ENCODE results near the gene PIEZO1. TPM values are rescaled to one million over a fixed set of nuclear protein-coding genes. Genes with fewer than 3 reads are reported as not detected.

PIEZO1 gene
- total RNA-seq, 1 donor from 2014 or later: 247 TPM

- Histone ChIP-seq H3K9ac (ENCODE audit: low read length) (no peak overlapping the region), H3K9me3 (ENCODE audit: insufficient read depth, low read depth, low read length) (no peaks in the 10 kb centered on the region), H3K27ac (ENCODE audit: low read depth, low read length) (no peak overlapping the region), H3K4me3 (ENCODE audit: insufficient read depth, low read depth, low read length) (no peak overlapping the region), H3K4me1 (ENCODE audit: insufficient read depth, low read length) (peaks cover 11% of the 10 kb centered on the region), H3K79me2 (ENCODE audit: insufficient read depth, low read length) (peaks cover 8% of the 10 kb centered on the region), H3K4me2 (ENCODE audit: low read length) (no peak overlapping the region), H3K36me3 (ENCODE audit: insufficient read depth, low read length) (no peaks in the 10 kb centered on the region), H4K20me1 (ENCODE audit: insufficient read depth, low read length) (peaks cover 78% of the 10 kb centered on the region), H2AFZ (ENCODE audit: low read depth, low read length) (no peak overlapping the region), H3K27me3 (ENCODE audit: insufficient read depth, low read length) (no peaks in the 10 kb centered on the region)
- Mint-ChIP-seq H3K4me3 (ENCODE audit: unreplicated experiment) (no peak overlapping the region), H3K9me3 (ENCODE audit: unreplicated experiment) (no peaks in the 10 kb centered on the region), H3K36me3 (ENCODE audit: low read depth, unreplicated experiment) (peaks cover 3% of the 10 kb centered on the region), H3K27ac (ENCODE audit: unreplicated experiment) (no peak overlapping the region), H3K27me3 (ENCODE audit: low read depth, unreplicated experiment) (no peaks in the 10 kb centered on the region), H3K4me1 (ENCODE audit: low read depth, unreplicated experiment) (peaks cover 8% of the 10 kb centered on the region)
- FAIRE-seq (no peak), DNase-seq (ENCODE audit: low read depth) (no peak)
- no peak for TF ChIP-seq CTCF (IDR thresholded peaks at IDR 0.05; ENCODE audit: insufficient read depth, low read depth, low read length)
- no peak for TF ChIP-seq EZH2 (IDR thresholded peaks at IDR 0.05; ENCODE audit: insufficient read depth, low read length)
Measured at GRCh38 chr16:88735616-88736015, 49.4 kb downstream of the PIEZO1 start.

- H3K9me3 Mint-ChIP-seq (ENCODE audit: unreplicated experiment): no peaks in the 10 kb centered on the region
- Histone ChIP-seq H3K4me1 (ENCODE audit: insufficient read depth, low read length) (peaks cover 12% of the 10 kb centered on the region), H3K4me3 (ENCODE audit: insufficient read depth, low read depth, low read length) (no peak overlapping the region), H3K4me2 (ENCODE audit: low read length) (no peak overlapping the region), H3K9ac (ENCODE audit: low read length) (no peak overlapping the region), H3K36me3 (ENCODE audit: insufficient read depth, low read length) (no peaks in the 10 kb centered on the region), H3K27me3 (ENCODE audit: insufficient read depth, low read length) (no peaks in the 10 kb centered on the region), H2AFZ (ENCODE audit: low read depth, low read length) (no peak overlapping the region), H3K27ac (ENCODE audit: low read depth, low read length) (no peak overlapping the region), H4K20me1 (ENCODE audit: insufficient read depth, low read length) (peaks cover 77% of the 10 kb centered on the region), H3K79me2 (ENCODE audit: insufficient read depth, low read length) (peaks cover 8% of the 10 kb centered on the region), H3K9me3 (ENCODE audit: insufficient read depth, low read depth, low read length) (no peaks in the 10 kb centered on the region)
- H3K36me3 Mint-ChIP-seq (ENCODE audit: low read depth, unreplicated experiment): peaks cover 3% of the 10 kb centered on the region
- DNase-seq (ENCODE audit: low read depth) (no peak), FAIRE-seq (no peak)
- no peak overlapping the region for H3K4me3 Mint-ChIP-seq (ENCODE audit: unreplicated experiment)
- H3K4me1 Mint-ChIP-seq (ENCODE audit: low read depth, unreplicated experiment): peaks cover 8% of the 10 kb centered on the region
- no peaks in the 10 kb centered on the region for H3K27me3 Mint-ChIP-seq (ENCODE audit: low read depth, unreplicated experiment)
- TF ChIP-seq EZH2 (IDR thresholded peaks at IDR 0.05; ENCODE audit: insufficient read depth, low read length) (no peak), CTCF (IDR thresholded peaks at IDR 0.05; ENCODE audit: insufficient read depth, low read depth, low read length) (no peak)
- no peak overlapping the region for H3K27ac Mint-ChIP-seq (ENCODE audit: unreplicated experiment)
Measured at GRCh38 chr16:88735121-88735520, 49.9 kb downstream of the PIEZO1 start.

GRCh38 chr16:88734361-88734728, 50.7 kb downstream of the PIEZO1 start:
- Histone ChIP-seq H3K27me3 (ENCODE audit: insufficient read depth, low read length) (no peaks in the 10 kb centered on the region), H2AFZ (ENCODE audit: low read depth, low read length) (no peak overlapping the region), H3K4me3 (ENCODE audit: insufficient read depth, low read depth, low read length) (no peak overlapping the region), H3K79me2 (ENCODE audit: insufficient read depth, low read length) (peaks cover 11% of the 10 kb centered on the region), H4K20me1 (ENCODE audit: insufficient read depth, low read length) (peaks cover 78% of the 10 kb centered on the region), H3K4me1 (ENCODE audit: insufficient read depth, low read length) (peaks cover 12% of the 10 kb centered on the region), H3K4me2 (ENCODE audit: low read length) (no peak overlapping the region), H3K36me3 (ENCODE audit: insufficient read depth, low read length) (no peaks in the 10 kb centered on the region), H3K27ac (ENCODE audit: low read depth, low read length) (no peak overlapping the region), H3K9ac (ENCODE audit: low read length) (no peak overlapping the region), H3K9me3 (ENCODE audit: insufficient read depth, low read depth, low read length) (no peaks in the 10 kb centered on the region)
- no peak overlapping the region for H3K4me3 Mint-ChIP-seq (ENCODE audit: unreplicated experiment)
- H3K4me1 Mint-ChIP-seq (ENCODE audit: low read depth, unreplicated experiment): peaks cover 9% of the 10 kb centered on the region
- no peaks in the 10 kb centered on the region for H3K9me3 Mint-ChIP-seq (ENCODE audit: unreplicated experiment)
- no peak overlapping the region for H3K27ac Mint-ChIP-seq (ENCODE audit: unreplicated experiment)
- FAIRE-seq (no peak), DNase-seq (ENCODE audit: low read depth) (no peak)
- TF ChIP-seq EZH2 (IDR thresholded peaks at IDR 0.05; ENCODE audit: insufficient read depth, low read length): no peak
- no peak for TF ChIP-seq CTCF (IDR thresholded peaks at IDR 0.05; ENCODE audit: insufficient read depth, low read depth, low read length)
- no peaks in the 10 kb centered on the region for H3K27me3 Mint-ChIP-seq (ENCODE audit: low read depth, unreplicated experiment)
- peaks cover 5% of the 10 kb centered on the region for H3K36me3 Mint-ChIP-seq (ENCODE audit: low read depth, unreplicated experiment)

All from astrocyte (in vitro differentiated cells and primary cell).